CD4-positive, alpha-beta T cell treated with Interleukin-4 for 1 hour (primary cell): ENCODE measurements around the gene CAPN13.
A peak's percentile ranks its signal among the peaks of the same experiment; 100 is the strongest.

Experiments used
- DNase-seq, 2 donors: peaks; one replicate each; pipeline ENCODE4 v3.0.0-alpha.2; 2020 to 2022

The CAPN13 gene

GRCh38 chr2:30761226-30761625 is 46.0 kb downstream of the CAPN13 start:
- no peak for DNase-seq

GRCh38 chr2:30759481-30759880 is 47.8 kb downstream of the CAPN13 start:
- no peak for DNase-seq

- no peak for DNase-seq
These were observed 49.0 kb downstream of the CAPN13 start for GRCh38 chr2:30758191-30758651.

GRCh38 chr2:30757749-30758148 is 49.5 kb downstream of the CAPN13 start:
- no peak for DNase-seq

- DNase-seq: no peak
These were observed 50.3 kb downstream of the CAPN13 start for GRCh38 chr2:30756971-30757370.

- no peak for DNase-seq
These were observed 51.1 kb downstream of the CAPN13 start for GRCh38 chr2:30756051-30756719.

GRCh38 chr2:30753630-30754029 is 53.6 kb downstream of the CAPN13 start:
- no peak for DNase-seq

- no peak for DNase-seq
These were observed 54.4 kb downstream of the CAPN13 start for GRCh38 chr2:30752811-30753210.

- no peak for DNase-seq
These were observed 60.0 kb downstream of the CAPN13 start for GRCh38 chr2:30747206-30747605.

GRCh38 chr2:30744823-30745222 is 62.4 kb downstream of the CAPN13 start:
- DNase-seq: no peak

GRCh38 chr2:30741576-30741975 is 65.7 kb downstream of the CAPN13 start:
- no peak for DNase-seq

- no peak for DNase-seq
These were observed 68.9 kb downstream of the CAPN13 start for GRCh38 chr2:30738141-30738911.

- DNase-seq: no peak
These were observed 70.0 kb downstream of the CAPN13 start for GRCh38 chr2:30737326-30737610.

GRCh38 chr2:30736461-30737325 is 70.6 kb downstream of the CAPN13 start:
- DNase-seq: no peak

GRCh38 chr2:30733876-30734520 is 73.2 kb downstream of the CAPN13 start:
- DNase-seq: no peak

- DNase-seq: no peak
These were observed 74.4 kb downstream of the CAPN13 start for GRCh38 chr2:30732876-30733275.

- DNase-seq: no peak
These were observed 74.9 kb downstream of the CAPN13 start for GRCh38 chr2:30732376-30732775.

- DNase-seq: no peak
These were observed 75.5 kb downstream of the CAPN13 start for GRCh38 chr2:30731706-30732105.

GRCh38 chr2:30730736-30731647 is 76.3 kb downstream of the CAPN13 start:
- no peak for DNase-seq

- no peak for DNase-seq
These were observed 78.2 kb downstream of the CAPN13 start for GRCh38 chr2:30729031-30729430.

- peak in 1 of 2 donors; percentile 8 for DNase-seq
These were observed 84.1 kb downstream of the CAPN13 start for GRCh38 chr2:30722936-30723725.
